OCI-LY1 (cell line): ENCODE measurements around the gene PPP4R1.

Source experiments
- CTCF ChIP-seq: fragments of 200-600 bp; sonication (generic), shearing (Covaris generic); IDR thresholded peaks from 2 replicates; pipeline ENCODE4 v1.5.1; 2017; ENCODE audit warnings: mild to moderate bottlenecking, antibody characterized with exemption, low read length, moderate library complexity, mixed read lengths
- EZH2 ChIP-seq: fragments of 200-600 bp; sonication (generic), shearing (Covaris generic); IDR thresholded peaks from 2 replicates; pipeline ENCODE4 v1.8.0; 2017; ENCODE audit warnings: borderline replicate concordance, mixed run types, mild to moderate bottlenecking, antibody characterized with exemption, low read length, moderate library complexity, mixed read lengths

GRCh38 chr18:9653390-9653789 is 39.0 kb upstream of the PPP4R1 start:
- TF ChIP-seq EZH2 (no peak), CTCF (no peak)
